HK-2 (cell line): Measurements from ENCODE around the gene DPP9.

Experiments
- DNase-seq: peaks from one replicate; pipeline ENCODE4 v3.0.0-alpha.2; 2018; ENCODE audit not compliant: unreplicated experiment

Gene DPP9

GRCh38 chr19:4633140-4633967 lies 90.3 kb downstream of the DPP9 start:
- DNase-seq, result peak; percentile 88
